OCI-LY1 (cell line): Measurements from ENCODE around the gene OXNAD1.

ENCODE experiments used
- EZH2 ChIP-seq: fragments of 200-600 bp; sonication (generic), shearing (Covaris generic); IDR thresholded peaks from 2 replicates; pipeline ENCODE4 v1.8.0; 2017; ENCODE audit warnings: borderline replicate concordance, mixed run types, mild to moderate bottlenecking, antibody characterized with exemption, low read length, moderate library complexity, mixed read lengths
- TF ChIP-seq, protein P1 (sequence below): fragments of 200-600 bp; sonication (generic), shearing (Covaris generic); IDR thresholded peaks from 2 replicates; pipeline ENCODE4 v1.5.1; 2017; ENCODE audit warnings: mild to moderate bottlenecking, antibody characterized with exemption, low read length, moderate library complexity, mixed read lengths

DNA sequence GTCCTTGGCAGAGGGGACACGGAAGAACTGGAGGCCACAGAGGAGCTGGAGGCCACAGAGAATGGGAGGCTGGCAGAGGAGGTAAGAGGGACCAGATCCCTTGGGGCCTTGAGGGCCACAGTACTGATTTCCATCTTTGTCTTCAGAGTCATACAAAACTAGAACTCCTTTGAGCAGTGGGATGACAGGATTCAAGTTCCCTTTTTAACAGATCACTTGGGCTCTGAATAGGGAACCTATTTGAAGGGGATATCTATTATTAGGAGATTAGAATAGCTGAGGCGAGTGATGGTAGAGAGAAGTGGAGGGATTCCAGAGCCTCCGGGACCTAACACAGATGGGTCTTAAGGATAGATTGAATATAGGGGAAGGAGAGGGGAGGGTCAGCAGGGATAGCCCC, 55.7 kb downstream of the OXNAD1 start:
- TF ChIP-seq EZH2 = no peak
- TF ChIP-seq, protein P1, sequence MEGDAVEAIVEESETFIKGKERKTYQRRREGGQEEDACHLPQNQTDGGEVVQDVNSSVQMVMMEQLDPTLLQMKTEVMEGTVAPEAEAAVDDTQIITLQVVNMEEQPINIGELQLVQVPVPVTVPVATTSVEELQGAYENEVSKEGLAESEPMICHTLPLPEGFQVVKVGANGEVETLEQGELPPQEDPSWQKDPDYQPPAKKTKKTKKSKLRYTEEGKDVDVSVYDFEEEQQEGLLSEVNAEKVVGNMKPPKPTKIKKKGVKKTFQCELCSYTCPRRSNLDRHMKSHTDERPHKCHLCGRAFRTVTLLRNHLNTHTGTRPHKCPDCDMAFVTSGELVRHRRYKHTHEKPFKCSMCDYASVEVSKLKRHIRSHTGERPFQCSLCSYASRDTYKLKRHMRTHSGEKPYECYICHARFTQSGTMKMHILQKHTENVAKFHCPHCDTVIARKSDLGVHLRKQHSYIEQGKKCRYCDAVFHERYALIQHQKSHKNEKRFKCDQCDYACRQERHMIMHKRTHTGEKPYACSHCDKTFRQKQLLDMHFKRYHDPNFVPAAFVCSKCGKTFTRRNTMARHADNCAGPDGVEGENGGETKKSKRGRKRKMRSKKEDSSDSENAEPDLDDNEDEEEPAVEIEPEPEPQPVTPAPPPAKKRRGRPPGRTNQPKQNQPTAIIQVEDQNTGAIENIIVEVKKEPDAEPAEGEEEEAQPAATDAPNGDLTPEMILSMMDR = no peak
